GM21717 (cell line): ENCODE measurements around the gene NPM1.
A peak's percentile ranks its signal among the peaks of the same experiment; 100 is the strongest.

Source experiments
- ATAC-seq: cut with Tn5 transposase; IDR thresholded peaks from one replicate; pipeline ENCODE4 v1.9.1; 2021; ENCODE audit warnings: mild to moderate bottlenecking, moderate library complexity; ENCODE audit not compliant: unreplicated experiment

Gene NPM1

GRCh38 chr5:171427318-171428167 lies 39.9 kb downstream of the NPM1 start:
- no peak for ATAC-seq

- ATAC-seq: no peak
Measured at GRCh38 chr5:171428168-171428696, 40.6 kb downstream of the NPM1 start.

- ATAC-seq: no peak
Measured at GRCh38 chr5:171428809-171429542, 41.3 kb downstream of the NPM1 start.

GRCh38 chr5:171429543-171429910 lies 41.9 kb downstream of the NPM1 start:
- no peak for ATAC-seq

GRCh38 chr5:171431251-171431777 lies 43.7 kb downstream of the NPM1 start:
- ATAC-seq: no peak

GRCh38 chr5:171432076-171432475 lies 44.4 kb downstream of the NPM1 start:
- ATAC-seq: no peak

- no peak for ATAC-seq
Measured at GRCh38 chr5:171432583-171433351, 45.1 kb downstream of the NPM1 start.

- no peak for ATAC-seq
Measured at GRCh38 chr5:171433352-171433698, 45.7 kb downstream of the NPM1 start.

- ATAC-seq: no peak
Measured at GRCh38 chr5:171433982-171434676, 46.5 kb downstream of the NPM1 start.

GRCh38 chr5:171434874-171435273 lies 47.2 kb downstream of the NPM1 start:
- ATAC-seq: no peak

- ATAC-seq: no peak
Measured at GRCh38 chr5:171435908-171436307, 48.3 kb downstream of the NPM1 start.

- ATAC-seq: no peak
Measured at GRCh38 chr5:171436804-171437285, 49.2 kb downstream of the NPM1 start.

GRCh38 chr5:171437286-171437821 lies 49.7 kb downstream of the NPM1 start:
- ATAC-seq: no peak

- ATAC-seq: no peak
Measured at GRCh38 chr5:171438738-171439137, 51.1 kb downstream of the NPM1 start.

- no peak for ATAC-seq
Measured at GRCh38 chr5:171441246-171441791, 53.7 kb downstream of the NPM1 start.

- peak; percentile 77 for ATAC-seq
Measured at GRCh38 chr5:171442287-171443042, 54.8 kb downstream of the NPM1 start.

- ATAC-seq: no peak
Measured at GRCh38 chr5:171444582-171444981, 56.9 kb downstream of the NPM1 start.

GRCh38 chr5:171445644-171446516 lies 58.2 kb downstream of the NPM1 start:
- no peak for ATAC-seq
